GM12874 (cell line): ENCODE results near the gene DEPP1.

ENCODE experiments used
- CTCF ChIP-seq: IDR thresholded peaks from 2 replicates; pipeline ENCODE4 v1.5.1; 2011; ENCODE audit warnings: low read depth, mild to moderate bottlenecking, control low read depth, low read length, moderate library complexity; ENCODE audit not compliant: insufficient read depth

Gene DEPP1

DNA sequence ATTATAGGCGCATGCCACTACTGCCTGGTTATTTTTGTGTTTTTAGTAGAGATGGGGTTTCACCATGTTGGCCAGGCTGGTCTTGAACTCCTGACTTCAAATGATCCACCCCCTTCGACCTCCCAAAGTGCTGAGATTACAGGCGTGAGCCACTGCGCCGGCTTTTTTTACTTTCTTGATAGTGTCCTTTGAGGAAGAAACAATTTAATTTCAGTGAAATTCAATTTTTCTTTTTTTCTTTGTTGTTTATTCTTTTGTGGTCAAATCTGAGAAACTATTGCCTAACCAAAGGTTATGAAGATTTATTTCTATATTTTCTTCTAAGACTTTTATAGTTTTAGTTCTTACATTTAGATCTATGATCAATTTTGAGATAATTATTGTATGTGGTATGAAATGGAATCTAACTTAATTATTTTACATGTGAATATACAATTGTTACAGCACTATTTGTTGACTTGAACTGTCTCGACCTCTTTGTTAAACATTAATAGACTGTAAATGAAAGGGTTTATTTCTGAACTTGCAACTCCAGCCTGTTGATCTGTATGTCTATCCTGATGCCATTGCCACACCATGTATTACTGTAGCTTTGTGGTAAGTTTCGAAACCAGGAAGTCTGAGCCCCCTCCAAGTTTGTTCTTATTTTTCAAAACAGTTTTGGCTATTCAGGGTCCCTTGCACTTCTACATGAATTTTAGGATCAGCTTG is 38.8 kb downstream of the DEPP1 start:
- TF ChIP-seq CTCF = no peak

DNA sequence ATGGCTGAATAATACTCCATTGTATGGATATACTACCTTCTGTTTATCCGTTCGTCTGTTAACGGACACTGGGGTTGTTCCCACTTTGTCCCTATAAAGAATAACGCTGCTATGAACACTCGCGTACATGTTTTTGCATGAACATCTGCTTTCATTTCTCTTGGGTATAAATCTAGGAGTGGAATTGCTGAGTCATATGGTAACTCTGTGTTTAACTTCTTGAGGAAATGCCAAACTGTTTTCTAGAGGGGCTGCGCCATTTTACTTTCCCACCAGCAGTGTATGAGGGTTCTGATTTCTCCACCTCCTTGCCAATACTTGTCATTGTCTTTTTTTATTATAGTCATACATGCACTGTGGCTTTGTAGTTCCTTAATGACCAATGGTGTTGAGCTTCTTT is 39.7 kb downstream of the DEPP1 start:
- no peak for TF ChIP-seq CTCF

- TF ChIP-seq CTCF = no peak
Observed at GRCh38 chr10:44937196-44938005, 41.2 kb downstream of the DEPP1 start.

DNA sequence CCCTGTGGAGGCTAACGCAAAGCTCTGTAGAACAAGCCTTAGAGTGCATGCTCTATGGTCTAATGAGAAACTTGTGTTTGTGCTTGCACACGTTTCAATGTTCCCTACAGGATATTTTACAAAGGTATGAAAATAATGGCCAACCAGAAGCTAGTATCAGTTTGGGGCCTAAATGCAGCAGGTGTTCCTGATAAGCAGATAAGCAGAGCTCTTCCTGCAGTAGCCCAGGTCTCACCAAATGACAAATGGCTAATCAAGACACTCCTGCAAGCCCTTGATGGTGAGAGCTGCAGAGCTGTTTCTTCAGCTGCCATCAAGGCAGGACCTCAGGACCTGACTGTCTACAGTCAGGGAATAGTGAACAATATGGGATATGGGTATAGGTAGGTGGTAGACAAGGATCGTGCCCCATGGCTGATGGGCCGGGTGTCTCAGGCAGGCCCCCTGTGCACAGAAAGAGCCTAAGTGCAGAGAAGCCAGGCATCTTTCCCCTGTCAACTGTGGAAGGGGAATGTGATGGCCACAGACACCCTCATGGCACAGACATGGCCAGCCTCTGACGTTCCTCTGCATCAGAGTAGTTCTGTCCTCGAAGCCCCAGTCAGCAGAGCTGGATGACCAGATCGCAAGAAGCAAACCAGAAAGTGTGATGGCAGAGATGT is 42.2 kb downstream of the DEPP1 start:
- no peak for TF ChIP-seq CTCF

DNA sequence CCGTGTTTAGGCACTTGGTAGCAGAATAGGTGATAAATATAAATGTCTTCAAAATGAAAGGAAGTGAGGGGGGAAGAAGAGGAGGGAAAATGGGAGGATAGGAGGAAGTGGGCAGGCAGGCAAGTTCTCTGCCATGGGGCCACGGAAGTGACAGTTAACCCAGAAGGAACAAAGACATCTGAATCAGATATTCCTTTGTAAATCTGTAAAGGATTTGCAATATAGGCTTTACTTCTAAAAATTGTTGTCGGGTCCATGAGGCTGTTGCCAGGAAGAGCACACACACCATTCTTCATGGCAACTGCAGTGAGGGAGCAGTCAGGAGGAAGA is 42.7 kb downstream of the DEPP1 start:
- no peak for TF ChIP-seq CTCF

DNA sequence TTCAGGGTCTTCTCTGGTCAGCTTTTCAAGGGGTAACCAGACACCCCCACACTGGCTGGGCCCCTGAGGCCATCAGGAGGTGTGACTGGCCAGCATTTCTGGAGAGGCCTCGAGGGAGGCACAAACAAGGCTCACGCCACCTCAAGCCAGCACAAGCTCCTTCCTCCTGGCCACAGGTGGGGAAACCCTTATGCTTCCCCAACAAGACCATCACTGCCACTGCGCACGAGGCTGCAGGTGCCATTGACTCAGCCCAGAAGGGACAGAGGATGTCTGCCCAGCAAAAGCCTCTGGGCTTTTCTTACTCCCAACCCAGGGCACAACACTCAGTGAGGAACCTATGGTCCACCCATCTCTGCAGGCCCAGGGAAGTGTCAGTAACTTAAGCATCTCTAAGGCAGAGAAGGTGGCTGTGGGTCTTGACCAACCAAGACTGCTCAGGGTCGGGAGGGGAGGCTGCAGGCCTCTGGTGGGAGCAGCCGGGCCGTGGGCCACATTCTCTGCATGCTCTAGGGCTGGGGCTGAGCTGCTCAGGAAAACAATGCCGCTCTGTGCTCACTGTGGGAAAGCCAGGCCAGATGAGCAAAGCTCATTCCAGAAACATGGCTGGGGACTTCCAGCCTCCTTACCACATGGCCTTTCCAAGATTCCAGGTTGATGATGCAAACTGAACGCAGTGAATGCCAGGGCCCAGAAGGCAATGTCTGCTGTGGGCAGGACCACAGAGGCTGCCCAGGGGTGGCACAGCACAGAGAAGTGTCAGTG is 43.2 kb downstream of the DEPP1 start:
- TF ChIP-seq CTCF = no peak
